GM12873 (cell line): ENCODE measurements around the gene PGM2L1.

ENCODE experiments used
- TF ChIP-seq, protein P1 (sequence below): IDR thresholded peaks from 2 replicates; pipeline ENCODE4 v1.5.1; 2012; ENCODE audit warnings: low read depth, mild to moderate bottlenecking, moderate library complexity, low read length, control low read depth; ENCODE audit not compliant: insufficient read depth; ENCODE audit errors: missing control alignments

Gene PGM2L1

GRCh38 chr11:74398244-74399159 is at the start of gene PGM2L1:
TSS of gene PGM2L1 (minus strand) at chr11:74398433. CDS start at chr11:74398161, 272 bp downstream.
- TF ChIP-seq, protein P1, sequence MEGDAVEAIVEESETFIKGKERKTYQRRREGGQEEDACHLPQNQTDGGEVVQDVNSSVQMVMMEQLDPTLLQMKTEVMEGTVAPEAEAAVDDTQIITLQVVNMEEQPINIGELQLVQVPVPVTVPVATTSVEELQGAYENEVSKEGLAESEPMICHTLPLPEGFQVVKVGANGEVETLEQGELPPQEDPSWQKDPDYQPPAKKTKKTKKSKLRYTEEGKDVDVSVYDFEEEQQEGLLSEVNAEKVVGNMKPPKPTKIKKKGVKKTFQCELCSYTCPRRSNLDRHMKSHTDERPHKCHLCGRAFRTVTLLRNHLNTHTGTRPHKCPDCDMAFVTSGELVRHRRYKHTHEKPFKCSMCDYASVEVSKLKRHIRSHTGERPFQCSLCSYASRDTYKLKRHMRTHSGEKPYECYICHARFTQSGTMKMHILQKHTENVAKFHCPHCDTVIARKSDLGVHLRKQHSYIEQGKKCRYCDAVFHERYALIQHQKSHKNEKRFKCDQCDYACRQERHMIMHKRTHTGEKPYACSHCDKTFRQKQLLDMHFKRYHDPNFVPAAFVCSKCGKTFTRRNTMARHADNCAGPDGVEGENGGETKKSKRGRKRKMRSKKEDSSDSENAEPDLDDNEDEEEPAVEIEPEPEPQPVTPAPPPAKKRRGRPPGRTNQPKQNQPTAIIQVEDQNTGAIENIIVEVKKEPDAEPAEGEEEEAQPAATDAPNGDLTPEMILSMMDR = no peak

- TF ChIP-seq, protein P1 = no peak
Observed at GRCh38 chr11:74447720-74448119, 49.5 kb upstream of the PGM2L1 start.

DNA sequence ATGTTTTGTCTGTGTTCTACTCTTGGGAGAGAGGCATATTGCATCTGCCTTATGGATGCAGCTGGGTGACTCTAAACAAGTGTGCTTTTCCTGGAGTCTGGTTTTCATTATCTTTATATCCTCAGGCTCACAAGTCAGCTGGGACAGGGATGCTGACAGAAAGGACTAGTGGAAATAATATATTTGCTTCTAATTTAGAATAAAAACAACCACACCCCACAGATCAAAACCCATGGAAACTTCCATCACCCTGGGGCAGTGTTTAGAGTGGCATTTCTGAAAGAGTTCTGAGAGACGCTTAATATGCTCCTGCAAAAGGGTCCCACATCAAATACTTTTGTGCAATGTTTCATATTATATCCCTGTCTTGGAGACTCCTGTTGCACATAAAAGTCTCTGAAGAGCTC is 48.3 kb upstream of the PGM2L1 start:
- TF ChIP-seq, protein P1 = no peak

GRCh38 chr11:74444173-74444826 is 46.1 kb upstream of the PGM2L1 start:
- TF ChIP-seq, protein P1 = no peak

- TF ChIP-seq, protein P1 = no peak
Observed at GRCh38 chr11:74443071-74443864, 45.0 kb upstream of the PGM2L1 start.

GRCh38 chr11:74442636-74443035 is 44.4 kb upstream of the PGM2L1 start:
- TF ChIP-seq, protein P1 = no peak
